Chondrocyte (in vitro differentiated cells): ENCODE measurements around the gene EIF4EBP2. TPM values are rescaled to one million over a fixed set of nuclear protein-coding genes. Genes with fewer than 3 reads are reported as not detected.

Source experiments
- DNase-seq: peaks from one replicate; pipeline ENCODE4 v3.0.0; 2021; ENCODE audit warnings: mixed read lengths, low spot score
- H3K27ac Mint-ChIP-seq: one replicate; pipeline ENCODE4 v1.8.0; 2021; ENCODE audit warnings: mild to moderate bottlenecking, moderate library complexity, mixed read lengths; ENCODE audit not compliant: unreplicated experiment
- H3K27me3 Mint-ChIP-seq: 2 replicates; pipeline ENCODE4 v1.8.0; 2021; ENCODE audit warnings: low read depth, mixed read lengths
- H3K36me3 Mint-ChIP-seq: 2 replicates; pipeline ENCODE4 v1.8.0; 2021; ENCODE audit warnings: low read depth, mixed read lengths
- H3K4me1 Mint-ChIP-seq: 2 replicates; pipeline ENCODE4 v1.8.0; 2021; ENCODE audit warnings: low read depth, mild to moderate bottlenecking, mixed read lengths
- H3K4me3 Mint-ChIP-seq: one replicate; pipeline ENCODE4 v1.8.0; 2021; ENCODE audit warnings: mild to moderate bottlenecking, moderate library complexity, mixed read lengths; ENCODE audit not compliant: unreplicated experiment
- H3K9me3 Mint-ChIP-seq: 2 replicates; pipeline ENCODE4 v1.8.0; 2021; ENCODE audit warnings: low read depth, mixed read lengths
- total RNA-seq: library from RNA; stranded (reverse); gene quantifications from 3 replicates; pipeline ENCODE4 v1.2.1, GENCODE V29; 2021
- TF ChIP-seq, protein P1 (sequence below): fragments of 200-600 bp; sonication (generic); IDR thresholded peaks from 2 replicates; pipeline ENCODE4 v1.5.0; 2021; ENCODE audit warnings: antibody characterized with exemption, mild to moderate bottlenecking, moderate library complexity

Gene EIF4EBP2
- total RNA-seq, 1 donor from 2014 or later, result 39.6 TPM

DNA sequence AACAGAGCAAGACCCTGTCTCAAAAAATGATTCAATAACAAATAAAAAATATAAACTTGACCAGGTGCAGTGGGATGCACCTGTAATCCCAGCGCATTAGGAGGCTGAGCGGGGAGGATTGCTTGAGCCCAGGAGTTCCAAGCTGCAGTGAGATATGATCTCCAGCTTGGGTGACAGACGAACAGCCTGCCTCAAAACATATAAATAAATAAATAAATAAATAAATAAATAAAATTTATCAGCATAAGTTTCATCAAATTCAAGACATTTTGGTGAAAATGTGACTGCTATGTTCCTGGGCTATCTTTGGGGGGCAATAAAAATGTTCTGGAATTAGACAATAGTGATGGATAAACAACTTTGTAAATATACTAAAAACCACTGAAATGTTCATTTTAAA is 4.8 kb upstream of the EIF4EBP2 start:
- H3K4me3 Mint-ChIP-seq, result no peak overlapping the region
- TF ChIP-seq, protein P1, sequence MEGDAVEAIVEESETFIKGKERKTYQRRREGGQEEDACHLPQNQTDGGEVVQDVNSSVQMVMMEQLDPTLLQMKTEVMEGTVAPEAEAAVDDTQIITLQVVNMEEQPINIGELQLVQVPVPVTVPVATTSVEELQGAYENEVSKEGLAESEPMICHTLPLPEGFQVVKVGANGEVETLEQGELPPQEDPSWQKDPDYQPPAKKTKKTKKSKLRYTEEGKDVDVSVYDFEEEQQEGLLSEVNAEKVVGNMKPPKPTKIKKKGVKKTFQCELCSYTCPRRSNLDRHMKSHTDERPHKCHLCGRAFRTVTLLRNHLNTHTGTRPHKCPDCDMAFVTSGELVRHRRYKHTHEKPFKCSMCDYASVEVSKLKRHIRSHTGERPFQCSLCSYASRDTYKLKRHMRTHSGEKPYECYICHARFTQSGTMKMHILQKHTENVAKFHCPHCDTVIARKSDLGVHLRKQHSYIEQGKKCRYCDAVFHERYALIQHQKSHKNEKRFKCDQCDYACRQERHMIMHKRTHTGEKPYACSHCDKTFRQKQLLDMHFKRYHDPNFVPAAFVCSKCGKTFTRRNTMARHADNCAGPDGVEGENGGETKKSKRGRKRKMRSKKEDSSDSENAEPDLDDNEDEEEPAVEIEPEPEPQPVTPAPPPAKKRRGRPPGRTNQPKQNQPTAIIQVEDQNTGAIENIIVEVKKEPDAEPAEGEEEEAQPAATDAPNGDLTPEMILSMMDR, result no peak
- no peak overlapping the region for H3K27ac Mint-ChIP-seq
- peaks cover 5% of the 10 kb centered on the region for H3K4me1 Mint-ChIP-seq
- H3K27me3 Mint-ChIP-seq, result no peaks in the 10 kb centered on the region
- no peaks in the 10 kb centered on the region for H3K36me3 Mint-ChIP-seq
- H3K9me3 Mint-ChIP-seq, result no peaks in the 10 kb centered on the region
- no peak for DNase-seq

- Mint-ChIP-seq H3K9me3 (no peaks in the 10 kb centered on the region), H3K36me3 (peaks cover 1% of the 10 kb centered on the region), H3K27ac (peak overlapping the region; percentile 94), H3K27me3 (no peaks in the 10 kb centered on the region), H3K4me1 (peaks cover 29% of the 10 kb centered on the region), H3K4me3 (peak overlapping the region; percentile 94)
- DNase-seq, result no peak
- TF ChIP-seq, protein P1, result peak; percentile 6
Observed at GRCh38 chr10:70403483-70404035, 386 bp upstream of the EIF4EBP2 start.

DNA sequence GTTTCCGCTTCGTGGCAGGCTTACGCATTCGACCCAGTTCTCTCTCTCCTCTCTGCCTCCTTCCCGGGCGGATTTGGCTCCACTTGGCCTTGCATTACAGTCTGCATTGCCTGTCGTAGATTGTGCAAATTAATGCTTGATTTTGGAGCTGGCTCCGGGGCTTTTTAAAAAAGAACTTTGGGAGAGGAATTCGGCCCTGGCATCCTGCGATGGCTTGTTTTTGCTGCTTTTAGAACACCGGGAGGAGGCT is 767 bp downstream of the EIF4EBP2 start:
- peaks cover 39% of the 10 kb centered on the region for H3K4me1 Mint-ChIP-seq
- no peaks in the 10 kb centered on the region for H3K27me3 Mint-ChIP-seq
- H3K4me3 Mint-ChIP-seq, result peak overlapping the region; percentile 94
- no peaks in the 10 kb centered on the region for H3K9me3 Mint-ChIP-seq
- DNase-seq, result no peak
- H3K36me3 Mint-ChIP-seq, result peaks cover 2% of the 10 kb centered on the region
- H3K27ac Mint-ChIP-seq, result peak overlapping the region; percentile 98
- TF ChIP-seq, protein P1, result no peak

DNA sequence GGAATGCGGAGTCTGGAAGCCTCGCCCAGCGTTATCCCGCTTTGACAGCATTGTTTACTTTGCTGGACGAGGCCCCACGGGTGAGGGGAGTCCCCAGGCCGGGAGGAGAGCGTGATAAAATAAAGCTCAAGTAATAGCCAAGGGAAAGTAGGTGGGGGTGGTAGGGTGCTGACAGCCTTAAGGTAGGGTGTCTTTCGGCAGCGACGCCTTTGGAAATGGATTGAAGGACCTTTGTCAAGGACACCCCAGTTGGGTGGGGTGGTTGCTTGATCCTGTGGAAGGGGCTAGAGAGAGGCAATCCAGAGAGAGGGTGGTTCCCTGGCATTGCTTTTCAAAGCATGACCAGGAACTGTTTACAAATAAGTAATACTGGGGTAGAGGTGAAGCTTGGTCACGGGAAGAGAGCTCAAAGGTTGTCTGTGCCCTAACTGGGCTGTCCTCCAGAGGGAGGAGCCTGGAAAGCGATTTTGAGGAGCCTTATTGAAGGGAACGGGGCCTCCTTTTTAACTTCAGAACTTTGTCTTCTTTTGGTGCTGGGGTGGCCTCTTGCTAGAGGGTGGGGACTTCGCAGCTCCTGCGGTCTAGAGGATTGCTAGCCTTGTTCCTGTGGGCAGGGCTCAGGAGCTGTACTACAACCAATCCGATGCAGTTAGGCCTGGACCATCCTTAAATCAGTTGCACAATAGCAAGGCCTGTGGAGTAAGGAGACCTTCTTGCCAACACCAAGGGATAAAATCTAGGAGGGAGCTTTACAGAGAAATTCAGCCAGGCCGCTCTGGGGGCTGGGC is 1.3 kb downstream of the EIF4EBP2 start:
- TF ChIP-seq, protein P1, result no peak
- no peaks in the 10 kb centered on the region for H3K9me3 Mint-ChIP-seq
- peaks cover 4% of the 10 kb centered on the region for H3K36me3 Mint-ChIP-seq
- peaks cover 41% of the 10 kb centered on the region for H3K4me1 Mint-ChIP-seq
- no peak for DNase-seq
- peak overlapping the region; percentile 98 for H3K27ac Mint-ChIP-seq
- H3K27me3 Mint-ChIP-seq, result no peaks in the 10 kb centered on the region
- H3K4me3 Mint-ChIP-seq, result peak overlapping the region; percentile 94

DNA sequence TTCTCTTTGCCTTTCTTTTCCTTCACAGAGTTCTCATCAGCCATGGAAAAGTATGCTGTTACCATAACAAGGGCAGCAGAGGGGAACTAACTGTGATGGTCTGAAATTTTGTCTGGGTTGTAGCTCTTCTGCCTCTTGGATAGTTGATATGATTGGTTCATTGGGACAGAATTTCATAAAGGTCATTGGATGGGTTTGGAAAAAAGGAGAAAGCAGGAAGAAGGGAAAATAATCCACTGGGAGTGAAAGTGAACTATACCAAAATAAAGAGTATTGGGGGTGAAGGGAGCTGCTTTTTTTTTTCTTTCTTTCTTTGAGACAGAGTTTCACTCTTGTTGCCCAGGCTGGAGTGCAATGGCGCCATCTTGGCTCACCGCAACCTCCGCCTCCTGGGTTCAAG is 5.8 kb downstream of the EIF4EBP2 start:
- no peaks in the 10 kb centered on the region for H3K27me3 Mint-ChIP-seq
- no peak overlapping the region for H3K4me3 Mint-ChIP-seq
- peak overlapping the region; percentile 18 for H3K27ac Mint-ChIP-seq
- TF ChIP-seq, protein P1, result no peak
- H3K36me3 Mint-ChIP-seq, result peaks cover 5% of the 10 kb centered on the region
- no peaks in the 10 kb centered on the region for H3K9me3 Mint-ChIP-seq
- peaks cover 65% of the 10 kb centered on the region for H3K4me1 Mint-ChIP-seq
- DNase-seq, result no peak
